Activated CD4-positive, CD25-positive, alpha-beta regulatory T cell treated with anti-CD3 and anti-CD28 coated beads, Interleukin-2, amount 50 U/mL, for 16 hours (primary cell): ENCODE measurements around the gene INSR.
"Not testable (repeated sequence)": the region's sequence is repeated elsewhere in the genome, so short reads cannot be mapped to it uniquely, and the experiment has no call there.

ENCODE experiments used
- DNase-seq: peaks from one replicate; pipeline ENCODE4 v3.0.0-alpha.2; 2020; ENCODE audit warnings: low read depth, low spot score

The INSR gene

GRCh38 chr19:7195046-7195445, 99.2 kb downstream of the INSR start:
- DNase-seq, result no peak

GRCh38 chr19:7194566-7194965, 99.6 kb downstream of the INSR start:
- no peak for DNase-seq

DNA sequence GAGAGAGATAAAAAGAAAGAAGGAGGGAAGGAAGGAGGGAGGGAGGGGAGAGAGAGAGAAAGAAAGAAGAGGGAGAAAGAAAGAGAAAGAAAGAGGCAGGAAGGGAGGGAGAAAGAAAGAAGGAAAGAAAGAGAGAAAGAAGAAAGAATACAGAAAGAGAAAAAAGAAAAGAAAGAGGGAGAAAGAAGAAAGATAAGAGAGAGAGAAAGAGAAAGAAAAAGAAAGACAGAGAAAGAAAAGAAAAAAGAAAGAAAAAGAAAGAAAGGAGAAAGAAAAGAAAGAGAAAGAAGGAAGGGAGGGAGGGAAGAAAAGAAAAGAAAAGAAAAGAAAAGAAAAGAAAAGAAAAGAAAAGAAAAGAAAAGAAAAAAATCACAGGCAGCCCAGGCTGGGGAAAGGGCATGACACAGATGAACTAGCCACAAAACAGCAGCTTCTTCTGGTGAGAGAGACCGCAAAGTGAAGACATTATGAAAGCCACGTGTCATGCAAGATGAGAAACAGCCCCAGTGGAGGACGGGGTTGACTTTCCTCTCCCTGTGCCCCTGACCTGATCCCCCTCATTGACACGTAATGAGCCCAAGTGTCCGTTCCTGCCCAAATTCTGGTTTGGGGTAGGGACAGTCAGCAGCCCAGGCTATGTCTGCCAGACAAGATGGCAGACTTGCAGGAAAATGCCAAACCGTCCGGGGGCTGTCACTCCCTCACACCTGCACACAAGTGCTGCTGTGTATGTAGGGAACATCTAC, 102.1 kb downstream of the INSR start:
- no peak for DNase-seq

- no peak for DNase-seq
Measured at GRCh38 chr19:7188698-7189629, 105.2 kb downstream of the INSR start.

DNA sequence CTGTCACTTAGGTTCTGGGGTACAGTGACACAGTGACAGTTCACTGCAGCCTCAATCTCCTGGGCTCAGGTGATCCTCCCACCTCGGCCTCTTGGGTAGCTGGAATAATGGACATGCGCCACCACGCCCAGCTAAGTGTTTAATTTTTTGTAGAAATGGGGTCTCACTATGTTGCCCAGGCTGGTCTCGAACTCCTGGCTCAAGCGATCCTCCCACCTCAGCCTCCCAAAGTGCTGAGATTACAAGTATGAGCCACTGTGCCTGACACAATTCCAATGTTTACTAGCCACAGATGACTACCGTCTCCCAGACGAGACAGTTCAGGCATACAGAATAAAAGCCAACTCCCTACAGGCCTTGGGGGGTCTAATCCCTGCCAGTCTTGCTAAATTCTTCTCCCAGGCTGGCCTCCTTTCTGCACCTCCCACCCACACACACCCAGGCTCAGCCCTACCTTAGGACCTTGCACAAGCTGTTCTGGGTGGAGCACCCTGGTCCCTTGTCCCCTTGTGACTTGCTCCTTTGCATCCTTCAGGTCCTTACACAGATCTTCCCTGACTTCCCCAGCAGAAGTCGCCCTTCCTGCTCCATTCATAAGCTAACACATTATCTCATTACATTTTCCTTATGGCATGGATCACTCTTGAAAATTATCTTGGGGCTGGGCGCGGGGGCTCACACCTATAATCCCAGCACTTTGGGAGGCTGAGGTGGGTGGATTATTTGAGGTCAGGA, 106.4 kb downstream of the INSR start:
- no peak for DNase-seq

GRCh38 chr19:7182489-7182888, 111.7 kb downstream of the INSR start:
- no peak for DNase-seq

DNA sequence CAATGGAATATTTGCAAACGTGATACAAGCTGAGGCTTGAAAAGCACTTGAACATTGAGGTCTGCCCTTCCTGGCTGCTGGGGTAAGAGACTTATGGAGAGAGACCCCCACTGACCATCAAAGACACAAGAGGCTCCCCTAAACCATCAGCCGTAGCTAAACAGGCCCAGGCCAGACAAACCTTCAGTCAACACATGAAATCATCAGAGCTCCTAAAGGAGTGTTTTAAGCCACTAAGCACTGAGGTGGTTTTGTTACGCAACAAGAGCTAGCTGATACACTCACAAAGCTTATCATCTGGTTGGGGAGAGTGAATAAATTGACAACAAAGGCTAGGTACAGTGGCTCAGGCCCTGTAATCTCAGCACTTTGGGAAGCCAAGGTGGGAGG, 114.3 kb downstream of the INSR start:
- no peak for DNase-seq

GRCh38 chr19:7177926-7178325, 116.3 kb downstream of the INSR start:
- DNase-seq, result no peak

DNA sequence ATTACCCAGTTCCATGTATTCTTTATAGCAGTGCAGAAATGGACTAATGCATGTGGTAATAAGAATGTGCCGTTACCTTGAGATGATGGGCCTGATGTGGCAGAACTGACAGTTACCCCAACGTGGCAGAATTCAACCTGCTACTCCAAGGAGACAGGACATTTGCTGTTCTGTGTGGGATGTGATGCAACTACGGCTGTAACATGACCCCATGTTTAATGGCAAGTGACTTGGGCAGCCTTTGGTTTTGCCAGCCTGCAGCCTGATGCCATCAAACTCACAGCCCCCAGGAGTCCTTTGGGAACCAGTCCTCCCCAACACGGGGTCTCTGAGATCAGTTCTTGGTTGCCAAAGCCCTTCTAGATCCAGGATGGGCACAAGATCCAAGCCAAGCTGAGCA, 117.4 kb downstream of the INSR start:
- DNase-seq, result no peak

GRCh38 chr19:7172794-7173193, 121.4 kb downstream of the INSR start:
- no peak for DNase-seq

DNA sequence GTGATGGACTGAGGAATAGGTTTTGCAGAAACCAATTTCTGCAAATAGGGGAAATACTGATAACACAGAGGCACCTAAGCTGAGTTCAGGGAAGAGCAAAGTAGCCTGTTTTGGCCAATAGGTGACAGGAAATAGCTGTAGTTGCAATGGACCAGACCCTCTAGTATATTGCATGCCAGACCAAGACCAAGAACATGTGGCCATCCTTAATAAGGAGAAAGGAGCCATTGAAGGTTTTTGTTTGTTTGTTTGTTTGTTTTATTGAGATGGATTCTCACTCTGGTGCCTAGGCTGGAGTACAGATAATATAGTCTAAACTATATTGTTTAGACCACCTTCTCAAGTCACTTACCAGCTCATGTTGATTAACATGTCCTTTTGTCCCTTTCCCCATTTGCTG, 123.2 kb downstream of the INSR start:
- DNase-seq, result no peak

DNA sequence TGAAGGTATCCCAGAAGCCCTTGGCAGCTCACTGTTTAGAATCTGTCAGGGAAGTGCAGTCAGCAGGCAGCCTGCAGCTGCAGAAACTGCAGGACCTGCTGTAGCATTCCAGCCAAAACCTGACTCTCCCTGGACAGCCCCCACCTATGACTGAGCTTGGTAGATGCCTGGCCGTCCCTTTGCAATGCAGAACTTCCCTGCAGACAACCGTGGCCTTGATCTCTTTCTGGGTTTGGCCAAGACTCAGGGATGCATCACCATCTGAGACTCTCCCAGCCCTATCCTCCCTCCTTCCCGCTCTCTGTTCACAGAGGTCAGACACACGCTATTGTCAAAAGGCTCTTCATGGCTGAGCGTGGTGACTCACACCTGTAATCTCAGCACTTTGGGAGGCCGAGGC, 125.3 kb downstream of the INSR start:
- no peak for DNase-seq

GRCh38 chr19:7161292-7161691, 132.9 kb downstream of the INSR start:
- no peak for DNase-seq

DNA sequence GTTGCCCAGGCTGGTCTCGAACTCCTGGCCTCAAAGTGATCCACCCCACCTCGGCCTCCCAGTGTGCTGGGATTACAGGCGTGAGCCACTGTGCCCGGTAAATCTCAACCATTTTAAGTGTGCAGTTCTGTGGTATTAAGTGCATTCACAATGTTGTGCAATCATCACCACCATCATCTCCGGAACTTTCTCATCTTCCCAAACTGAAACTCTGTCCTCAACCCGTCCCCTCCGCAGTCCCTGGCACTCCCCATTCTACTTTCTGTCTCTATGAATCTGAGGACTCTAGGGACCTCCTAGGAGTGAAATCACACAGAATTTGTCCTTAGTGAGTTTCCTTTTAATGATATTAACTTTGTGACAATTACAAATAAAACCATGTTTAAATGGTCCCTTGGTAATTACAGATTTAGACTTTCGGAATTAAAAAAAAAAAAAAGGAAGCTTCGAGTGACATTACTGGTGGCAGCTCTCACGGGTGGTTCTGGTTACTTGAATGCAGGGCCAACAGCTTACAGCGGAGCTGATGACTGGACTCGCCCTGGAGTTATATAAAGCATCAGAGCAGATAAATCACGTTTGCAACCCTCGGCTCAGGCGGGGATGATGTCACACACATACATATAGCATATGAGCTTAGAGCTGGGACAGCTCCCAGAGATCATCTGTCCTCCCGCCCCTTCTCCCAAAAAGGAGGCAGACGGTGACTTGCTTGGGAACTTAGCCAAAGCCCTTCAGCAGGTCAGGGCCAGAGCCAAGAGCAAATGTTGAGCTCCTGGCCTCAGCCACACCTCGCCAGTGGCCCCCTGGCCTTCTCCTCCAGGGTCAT, 134.9 kb downstream of the INSR start:
- no peak for DNase-seq

GRCh38 chr19:7153022-7153421, 141.2 kb downstream of the INSR start:
- no peak for DNase-seq

DNA sequence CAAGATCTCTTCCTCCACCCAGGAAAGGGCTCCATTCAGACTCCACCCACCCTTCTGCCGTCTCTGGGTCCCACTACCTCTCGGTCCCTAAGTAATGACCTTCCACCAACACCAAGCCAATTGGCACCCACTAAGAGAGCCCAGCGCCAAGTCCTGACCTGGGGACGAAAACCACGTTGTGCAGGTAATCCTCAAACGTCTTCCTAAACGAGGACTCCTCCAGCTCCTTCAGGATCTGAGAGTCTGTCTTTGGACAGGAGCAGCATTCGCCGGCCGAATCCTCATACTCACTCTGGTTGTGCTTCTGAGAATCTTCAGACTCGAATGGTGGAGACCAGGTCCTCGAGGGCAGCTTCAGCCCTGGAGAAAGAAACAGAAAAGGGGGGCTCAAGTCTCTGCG, 141.6 kb downstream of the INSR start:
- no peak for DNase-seq

DNA sequence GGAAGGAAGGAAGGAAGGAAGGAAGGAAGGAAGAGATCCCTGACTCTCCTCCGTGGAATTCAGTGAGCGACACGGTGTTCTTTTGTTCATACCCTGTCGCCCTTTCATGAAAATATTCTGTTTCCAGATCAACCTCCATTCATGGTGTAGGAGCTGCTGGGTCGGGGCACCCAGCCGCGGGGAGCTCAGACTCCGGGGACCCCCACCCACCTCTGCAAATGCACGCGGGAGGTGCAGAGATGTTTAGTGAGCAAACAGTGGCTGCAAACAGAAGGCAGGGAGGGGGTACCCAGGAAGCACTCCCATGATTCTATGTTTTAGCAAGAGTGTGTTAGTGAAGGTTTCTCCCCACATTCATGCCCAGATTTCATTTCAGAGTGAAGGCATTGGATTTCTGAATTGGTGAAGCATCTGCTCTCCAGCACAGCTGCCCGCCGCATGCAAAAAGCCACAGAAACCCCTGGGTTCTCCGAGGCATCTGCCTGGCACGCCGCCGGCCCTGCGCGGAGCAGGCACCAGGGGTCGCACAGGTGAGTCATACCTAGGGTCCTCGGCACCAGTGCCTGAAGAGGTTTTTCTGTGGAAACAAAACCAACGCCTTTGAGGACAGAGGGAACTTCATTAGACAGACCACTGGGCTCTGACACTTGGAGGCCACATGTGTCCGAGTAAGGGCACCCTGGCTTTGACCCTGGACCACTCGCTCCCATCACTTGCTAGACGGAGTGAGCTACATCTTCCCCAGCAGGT, 144.1 kb downstream of the INSR start:
- DNase-seq, result no peak

- not testable (repeated sequence) for DNase-seq
Measured at GRCh38 chr19:7147119-7147675, 147.0 kb downstream of the INSR start.

DNA sequence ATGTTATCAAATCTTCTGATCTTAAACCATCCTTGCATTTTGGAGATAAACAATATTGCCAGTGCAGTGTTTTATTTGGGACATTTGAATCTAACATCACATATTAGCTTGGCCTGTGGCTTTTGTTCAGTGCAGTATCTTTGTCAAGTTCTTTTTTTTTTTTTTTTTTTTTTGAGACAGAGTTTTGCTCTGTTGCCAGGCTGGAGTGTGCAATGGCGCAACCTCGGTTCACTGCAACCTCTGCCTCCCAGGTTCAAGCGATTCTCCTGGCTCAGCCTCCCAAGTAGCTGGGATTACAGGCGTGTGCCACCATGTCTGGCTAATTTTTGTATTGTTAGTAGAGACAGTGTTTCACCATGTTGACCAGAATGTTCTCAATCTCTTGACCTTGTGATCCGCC, 148.1 kb downstream of the INSR start:
- DNase-seq, result not testable (repeated sequence)

GRCh38 chr19:7145494-7145893, 148.7 kb downstream of the INSR start:
- DNase-seq, result no peak
